Measurements from ENCODE around the gene SH2D3A.
A peak's percentile ranks its signal among the peaks of the same experiment; 100 is the strongest.
"Not testable (repeated sequence)": the region's sequence is repeated elsewhere in the genome, so short reads cannot be mapped to it uniquely, and the experiment has no call there.

The SH2D3A gene

DNA sequence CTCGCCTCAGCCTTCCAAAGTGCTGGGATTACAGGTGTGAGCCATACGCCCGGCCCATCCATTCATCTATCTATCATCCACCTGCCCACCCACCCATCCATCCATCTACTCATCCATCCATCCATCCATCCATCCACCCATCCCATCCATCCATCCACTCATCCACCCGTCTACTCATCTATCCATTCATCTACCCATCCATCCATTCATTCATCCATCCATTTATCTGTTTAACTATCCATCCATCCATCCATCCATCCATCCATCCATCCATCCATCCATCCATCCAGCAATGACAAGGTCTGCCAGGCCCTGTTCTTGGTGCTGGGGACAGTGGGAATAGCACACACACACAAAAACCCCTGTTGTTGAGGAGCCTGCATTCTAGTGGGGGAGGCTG is 9.8 kb upstream of the SH2D3A start:
- H3K27me3 ChIP-seq (ENCODE audit: insufficient read depth, low read length, poor library complexity, severe bottlenecking), result no peaks in the 10 kb centered on the region
- H2AFZ ChIP-seq (ENCODE audit: low read length), result no peak overlapping the region
- H3K9me3 ChIP-seq (ENCODE audit: insufficient read depth, low read depth, low read length), result no peaks in the 10 kb centered on the region
- H3K79me2 ChIP-seq (ENCODE audit: insufficient read depth, low read length), result peaks cover 90% of the 10 kb centered on the region
- peak overlapping the region; percentile 34 for H3K9ac ChIP-seq (ENCODE audit: low read depth, low read length, poor library complexity, severe bottlenecking)
- peak overlapping the region; percentile 97 for H3K4me2 ChIP-seq (ENCODE audit: low read depth, low read length, poor library complexity, severe bottlenecking)
- peaks cover 27% of the 10 kb centered on the region; the same call in 1 of the 2 replicates for H3K36me3 ChIP-seq (ENCODE audit: insufficient read depth, low read length)
- no peaks in the 10 kb centered on the region for H3K9me2 ChIP-seq (replicated peaks; ENCODE audit: low read depth, low read length)
- H3K4me1 ChIP-seq (ENCODE audit: insufficient read depth, low read length, poor library complexity, severe bottlenecking), result peaks cover 46% of the 10 kb centered on the region
- 0 out of 2 replicates have a peak, but pooled peaks cover 3% of the 10 kb centered on the region for H3F3A ChIP-seq (ENCODE audit: low read depth)
- H4K20me1 ChIP-seq (ENCODE audit: insufficient read depth, low read length, poor library complexity, severe bottlenecking), result peaks cover 82% of the 10 kb centered on the region
- peak overlapping the region; percentile 57 for H3K4me3 ChIP-seq (ENCODE audit: low read length, poor library complexity, severe bottlenecking)
- no peak for TF ChIP-seq EZH2phosphoT487 (IDR thresholded peaks at IDR 0.05; ENCODE audit: borderline replicate concordance)
- TF ChIP-seq, protein P1, sequence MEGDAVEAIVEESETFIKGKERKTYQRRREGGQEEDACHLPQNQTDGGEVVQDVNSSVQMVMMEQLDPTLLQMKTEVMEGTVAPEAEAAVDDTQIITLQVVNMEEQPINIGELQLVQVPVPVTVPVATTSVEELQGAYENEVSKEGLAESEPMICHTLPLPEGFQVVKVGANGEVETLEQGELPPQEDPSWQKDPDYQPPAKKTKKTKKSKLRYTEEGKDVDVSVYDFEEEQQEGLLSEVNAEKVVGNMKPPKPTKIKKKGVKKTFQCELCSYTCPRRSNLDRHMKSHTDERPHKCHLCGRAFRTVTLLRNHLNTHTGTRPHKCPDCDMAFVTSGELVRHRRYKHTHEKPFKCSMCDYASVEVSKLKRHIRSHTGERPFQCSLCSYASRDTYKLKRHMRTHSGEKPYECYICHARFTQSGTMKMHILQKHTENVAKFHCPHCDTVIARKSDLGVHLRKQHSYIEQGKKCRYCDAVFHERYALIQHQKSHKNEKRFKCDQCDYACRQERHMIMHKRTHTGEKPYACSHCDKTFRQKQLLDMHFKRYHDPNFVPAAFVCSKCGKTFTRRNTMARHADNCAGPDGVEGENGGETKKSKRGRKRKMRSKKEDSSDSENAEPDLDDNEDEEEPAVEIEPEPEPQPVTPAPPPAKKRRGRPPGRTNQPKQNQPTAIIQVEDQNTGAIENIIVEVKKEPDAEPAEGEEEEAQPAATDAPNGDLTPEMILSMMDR (conservative IDR thresholded peaks at IDR 0.05; ENCODE audit: low read length), result no peak

- Histone ChIP-seq H3K4me1 (ENCODE audit: insufficient read depth, low read length, poor library complexity, severe bottlenecking) (peaks cover 38% of the 10 kb centered on the region), H3K79me2 (ENCODE audit: insufficient read depth, low read length) (peaks cover 81% of the 10 kb centered on the region), H3K36me3 (ENCODE audit: insufficient read depth, low read length) (peaks cover 17% of the 10 kb centered on the region; the same call in 1 of the 2 replicates), H3K4me2 (ENCODE audit: low read depth, low read length, poor library complexity, severe bottlenecking) (peak overlapping the region; percentile 97), H4K20me1 (ENCODE audit: insufficient read depth, low read length, poor library complexity, severe bottlenecking) (peaks cover 72% of the 10 kb centered on the region), H3K4me3 (ENCODE audit: low read length, poor library complexity, severe bottlenecking) (peak overlapping the region; percentile 95)
- H3K27me3 ChIP-seq (ENCODE audit: insufficient read depth, low read length, poor library complexity, severe bottlenecking); H3K9me2 ChIP-seq (replicated peaks; ENCODE audit: low read depth, low read length); H3K9me3 ChIP-seq (ENCODE audit: insufficient read depth, low read depth, low read length); H2AFZ ChIP-seq (ENCODE audit: low read length); H3K9ac ChIP-seq (ENCODE audit: low read depth, low read length, poor library complexity, severe bottlenecking); H3F3A ChIP-seq (ENCODE audit: low read depth): not testable (repeated sequence)
These were observed 8.8 kb upstream of the SH2D3A start for GRCh38 chr19:6776045-6776444.

DNA sequence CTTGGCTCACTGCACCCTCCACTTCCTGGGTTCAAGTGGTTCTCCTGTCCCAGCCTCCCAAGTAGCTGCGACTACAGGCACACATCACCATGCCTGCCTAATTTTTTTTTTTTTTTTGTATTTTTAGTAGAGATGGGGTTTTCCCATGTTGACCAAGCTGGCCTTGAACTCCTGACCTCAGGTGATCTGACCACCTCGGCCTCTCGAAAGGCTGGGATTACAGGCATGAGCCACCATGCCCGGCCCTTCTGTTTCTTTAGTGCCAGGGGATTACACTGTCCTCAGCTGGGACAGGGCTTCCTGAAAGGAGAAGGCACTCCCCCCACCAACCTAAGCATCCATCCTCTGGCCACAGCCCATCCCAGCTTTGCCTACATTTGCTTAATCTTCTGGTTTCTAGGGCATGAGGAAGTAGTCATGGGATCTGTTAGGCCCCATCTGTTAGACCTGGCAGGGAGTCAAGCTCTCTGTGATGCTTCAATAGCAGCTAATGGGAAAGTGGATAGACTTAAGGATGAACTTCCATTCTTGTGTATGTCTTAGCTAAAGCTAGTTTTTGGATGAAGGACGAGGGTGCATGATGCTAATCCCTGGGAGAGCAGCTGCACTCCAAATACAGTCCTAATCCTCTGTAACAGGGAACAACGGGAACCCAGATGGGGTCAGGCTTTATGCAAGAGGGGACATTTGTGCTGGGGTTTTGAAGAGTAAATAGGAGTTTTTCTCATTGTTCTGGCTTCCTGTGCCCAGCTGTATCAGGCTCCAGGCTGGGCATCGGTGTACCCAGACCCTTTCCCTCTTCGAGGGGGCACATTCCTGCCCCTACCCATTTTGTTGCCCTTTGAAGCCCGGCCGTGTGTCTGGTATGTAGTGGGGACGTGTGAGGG is 7.8 kb upstream of the SH2D3A start:
- TF ChIP-seq, protein P1 (conservative IDR thresholded peaks at IDR 0.05; ENCODE audit: low read length), result no peak
- no peak for TF ChIP-seq EZH2phosphoT487 (IDR thresholded peaks at IDR 0.05; ENCODE audit: borderline replicate concordance)
- Histone ChIP-seq H3K79me2 (ENCODE audit: insufficient read depth, low read length) (peaks cover 71% of the 10 kb centered on the region), H2AFZ (ENCODE audit: low read length) (no peak overlapping the region), H3K9ac (ENCODE audit: low read depth, low read length, poor library complexity, severe bottlenecking) (peak overlapping the region; percentile 60), H3K36me3 (ENCODE audit: insufficient read depth, low read length) (peaks cover 8% of the 10 kb centered on the region; the same call in 1 of the 2 replicates), H3K27me3 (ENCODE audit: insufficient read depth, low read length, poor library complexity, severe bottlenecking) (no peaks in the 10 kb centered on the region), H3F3A (ENCODE audit: low read depth) (0 out of 2 replicates have a peak, but pooled peaks cover 3% of the 10 kb centered on the region), H3K4me2 (ENCODE audit: low read depth, low read length, poor library complexity, severe bottlenecking) (peak overlapping the region; percentile 97), H3K9me3 (ENCODE audit: insufficient read depth, low read depth, low read length) (no peaks in the 10 kb centered on the region), H3K9me2 (replicated peaks; ENCODE audit: low read depth, low read length) (no peaks in the 10 kb centered on the region), H4K20me1 (ENCODE audit: insufficient read depth, low read length, poor library complexity, severe bottlenecking) (peaks cover 64% of the 10 kb centered on the region), H3K4me3 (ENCODE audit: low read length, poor library complexity, severe bottlenecking) (peak overlapping the region; percentile 95), H3K4me1 (ENCODE audit: insufficient read depth, low read length, poor library complexity, severe bottlenecking) (peaks cover 36% of the 10 kb centered on the region)
